Spleen (tissue), 7 donors: Measurements from ENCODE around the gene KLF7.

Source experiments
- POLR2A ChIP-seq, 3 donors: fragments of 450-650 bp; IDR thresholded peaks; one replicate each; pipeline ENCODE4 v1.5.1; 2017; ENCODE audit warnings: antibody characterized with exemption in 3 of 3, mild to moderate bottlenecking in 1 of 3
- POLR2AphosphoS5 ChIP-seq, 3 donors: sonication (generic); formaldehyde crosslinking; IDR thresholded peaks; one replicate each; pipeline ENCODE4 v1.5.1; 2017; ENCODE audit warnings: antibody characterized with exemption in 3 of 3
- TF ChIP-seq, protein P1 (sequence below), 11 experiments: fragments of 200-600 bp in 7 of 11; fragments of 450-650 bp in 4 of 11; sonication (generic) in 4 of 11; IDR thresholded peaks in 8 of 11; conservative IDR thresholded peaks in 3 of 11; 1 replicate in 7 of 11; 2 replicates in 4 of 11; pipeline versions ENCODE4 v1.4.0 to v1.8.0; 2016 to 2021; ENCODE audit warnings: antibody characterized with exemption in 11 of 11, inconsistent platforms in 4 of 11, mild to moderate bottlenecking in 1 of 11
- donor health status: DM: no; HTN: no; CAD: no; lungs with moderate emphysema.
- donor health status: DM: no; HTN: no; CAD: no.
- donor health status: DM: no; HTN: no; CAD: no.

GRCh38 chr2:207135801-207136457, 29.8 kb downstream of the KLF7 start:
- TF ChIP-seq POLR2A (IDR thresholded peaks at IDR 0.05) (no peak), POLR2AphosphoS5 (IDR thresholded peaks at IDR 0.05) (no peak)
- TF ChIP-seq, protein P1, sequence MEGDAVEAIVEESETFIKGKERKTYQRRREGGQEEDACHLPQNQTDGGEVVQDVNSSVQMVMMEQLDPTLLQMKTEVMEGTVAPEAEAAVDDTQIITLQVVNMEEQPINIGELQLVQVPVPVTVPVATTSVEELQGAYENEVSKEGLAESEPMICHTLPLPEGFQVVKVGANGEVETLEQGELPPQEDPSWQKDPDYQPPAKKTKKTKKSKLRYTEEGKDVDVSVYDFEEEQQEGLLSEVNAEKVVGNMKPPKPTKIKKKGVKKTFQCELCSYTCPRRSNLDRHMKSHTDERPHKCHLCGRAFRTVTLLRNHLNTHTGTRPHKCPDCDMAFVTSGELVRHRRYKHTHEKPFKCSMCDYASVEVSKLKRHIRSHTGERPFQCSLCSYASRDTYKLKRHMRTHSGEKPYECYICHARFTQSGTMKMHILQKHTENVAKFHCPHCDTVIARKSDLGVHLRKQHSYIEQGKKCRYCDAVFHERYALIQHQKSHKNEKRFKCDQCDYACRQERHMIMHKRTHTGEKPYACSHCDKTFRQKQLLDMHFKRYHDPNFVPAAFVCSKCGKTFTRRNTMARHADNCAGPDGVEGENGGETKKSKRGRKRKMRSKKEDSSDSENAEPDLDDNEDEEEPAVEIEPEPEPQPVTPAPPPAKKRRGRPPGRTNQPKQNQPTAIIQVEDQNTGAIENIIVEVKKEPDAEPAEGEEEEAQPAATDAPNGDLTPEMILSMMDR (IDR thresholded peaks at IDR 0.05 in 8 of 11, conservative IDR thresholded peaks at IDR 0.05 in 3 of 11), result no peak
